A673 (cell line): ENCODE data around the gene ACSF3. TPM values are rescaled to one million over a fixed set of nuclear protein-coding genes. Genes with fewer than 3 reads are reported as not detected.

ENCODE experiments used
- BruUV-seq: library from RNA; stranded (reverse); fragments of 400-500 nt; replicated peaks from 2 replicates; lab custom pipeline; 2021; lab: Mats Ljungman, UMichigan
- CTCF ChIA-PET: fragments of 300-600 bp; sonication (Branson Sonifier 250); formaldehyde crosslinking; loops from one replicate; lab custom pipeline; 2022; ENCODE audit warnings: antibody characterized with exemption; lab: Charles Lee
- POLR2A ChIA-PET: fragments of 300-600 bp; sonication (Branson Sonifier 250); formaldehyde crosslinking; loops from one replicate; lab custom pipeline; 2022; ENCODE audit warnings: antibody characterized with exemption; ENCODE audit not compliant: low non-redundant PET; lab: Charles Lee
- DNase-seq: peaks from one replicate; pipeline ENCODE4 v3.0.0-alpha.2; 2015; ENCODE audit warnings: low spot score
- H3K27ac ChIP-seq: fragments of 200-600 bp; sonication (generic); 2 replicates; pipeline ENCODE4 v1.5.1; 2016; ENCODE audit warnings: mixed run types, low read depth, mild to moderate bottlenecking, mixed read lengths, antibody characterized with exemption, low read length; ENCODE audit not compliant: poor library complexity, severe bottlenecking
- H3K27me3 ChIP-seq: fragments of 200-600 bp; sonication (generic); replicated peaks from 2 replicates; pipeline ENCODE4 v1.6.1; 2017; ENCODE audit warnings: mixed run types, low read depth, mild to moderate bottlenecking, mixed read lengths, antibody characterized with exemption, low read length; ENCODE audit not compliant: insufficient read depth, poor library complexity
- H3K36me3 ChIP-seq: fragments of 200-600 bp; sonication (generic); 2 replicates; pipeline ENCODE4 v1.6.1; 2016; ENCODE audit warnings: mixed run types, mild to moderate bottlenecking, mixed read lengths, antibody characterized with exemption, low read length; ENCODE audit not compliant: insufficient read depth, poor library complexity, severe bottlenecking
- H3K4me1 ChIP-seq: fragments of 200-600 bp; sonication (generic); 2 replicates; pipeline ENCODE4 v1.6.1; 2017; ENCODE audit warnings: mixed run types, mild to moderate bottlenecking, mixed read lengths, antibody characterized with exemption, low read length; ENCODE audit not compliant: insufficient read depth, poor library complexity, severe bottlenecking
- H3K4me3 ChIP-seq: fragments of 200-600 bp; sonication (generic); 2 replicates; pipeline ENCODE4 v1.5.1; 2016; ENCODE audit warnings: low read depth, mixed run types, mild to moderate bottlenecking, mixed read lengths, low read length; ENCODE audit not compliant: poor library complexity, severe bottlenecking
- H3K9me3 ChIP-seq: fragments of 200-600 bp; sonication (generic); 2 replicates; pipeline ENCODE4 v1.6.1; 2016; ENCODE audit warnings: mixed run types, low read depth, mild to moderate bottlenecking, mixed read lengths, antibody characterized with exemption, low read length; ENCODE audit not compliant: poor library complexity, severe bottlenecking
- CTCF ChIP-seq: fragments of 300-800, 200-600 bp; sonication (generic); conservative IDR thresholded peaks from 2 replicates; pipeline ENCODE4 v1.5.1; 2017; ENCODE audit warnings: low read depth, mild to moderate bottlenecking, antibody characterized with exemption, low read length, moderate library complexity, mixed read lengths
- EZH2 ChIP-seq: fragments of 200-600 bp; sonication (generic); IDR thresholded peaks from 2 replicates; pipeline ENCODE4 v1.6.1; 2017; ENCODE audit warnings: borderline replicate concordance, low read depth, mild to moderate bottlenecking, mixed read lengths, antibody characterized with exemption, low read length; ENCODE audit not compliant: poor library complexity, severe bottlenecking
- intact Hi-C: fragments of 100-400 bp; cut with micrococcal nuclease; formaldehyde crosslinking; loops from one replicate; pipeline ENCODE4 v1.10.0; 2022; ENCODE audit not compliant: unreplicated experiment
- total RNA-seq: library from RNA; stranded (reverse); gene quantifications from 2 replicates; pipeline ENCODE4 v1.2.3, GENCODE V29; 2021

ACSF3 gene
- total RNA-seq, 1 experiment from 2014 or later, result 27.7 TPM

- intact Hi-C loops, result no loop called here
- H3K4me3 ChIP-seq, result no peak overlapping the region
- DNase-seq, result no peak
- no peaks in the 10 kb centered on the region for H3K27me3 ChIP-seq
- peaks cover 7% of the 10 kb centered on the region for H3K9me3 ChIP-seq
- BruUV-seq, result no TSS peak
- peaks cover 8% of the 10 kb centered on the region for H3K36me3 ChIP-seq
- peaks cover 12% of the 10 kb centered on the region for H3K4me1 ChIP-seq
- CTCF ChIA-PET, result no interaction called here
- no peak overlapping the region for H3K27ac ChIP-seq
- TF ChIP-seq EZH2 (no peak), CTCF (no peak)
- POLR2A ChIA-PET, result no interaction called here
Measured at GRCh38 chr16:89133457-89134127, 39.9 kb downstream of the ACSF3 start.

- no peaks in the 10 kb centered on the region for H3K27me3 ChIP-seq
- H3K4me3 ChIP-seq, result no peak overlapping the region
- ChIA-PET POLR2A (no interaction called here), CTCF (no interaction called here)
- no peak for DNase-seq
- TF ChIP-seq CTCF, result no peak
- TF ChIP-seq EZH2, result no peak
- peaks cover 7% of the 10 kb centered on the region for H3K9me3 ChIP-seq
- intact Hi-C loops, result no loop called here
- H3K4me1 ChIP-seq, result peaks cover 12% of the 10 kb centered on the region
- peaks cover 8% of the 10 kb centered on the region for H3K36me3 ChIP-seq
- BruUV-seq, result no TSS peak
- no peak overlapping the region for H3K27ac ChIP-seq
Measured at GRCh38 chr16:89134269-89134668, 40.6 kb downstream of the ACSF3 start.

- peaks cover under 1% of the 10 kb centered on the region for H3K9me3 ChIP-seq
- no peaks in the 10 kb centered on the region for H3K27me3 ChIP-seq
- ChIA-PET POLR2A (no interaction called here), CTCF (no interaction called here)
- H3K4me1 ChIP-seq, result peaks cover 12% of the 10 kb centered on the region
- no peak for TF ChIP-seq EZH2
- no peak for TF ChIP-seq CTCF
- DNase-seq, result no peak
- no TSS peak for BruUV-seq
- intact Hi-C loops, result no loop called here
- no peak overlapping the region for H3K4me3 ChIP-seq
- H3K36me3 ChIP-seq, result peaks cover 8% of the 10 kb centered on the region
- H3K27ac ChIP-seq, result no peak overlapping the region
Measured at GRCh38 chr16:89135166-89135565, 41.5 kb downstream of the ACSF3 start.
